Body of pancreas (tissue), 4 donors: ENCODE measurements around the gene CNTNAP5.

Experiments
- CTCF ChIP-seq, 7 experiments: fragments of 450-650 bp in 4 of 7; fragments of 200-600 bp in 3 of 7; sonication (generic) in 3 of 7; IDR thresholded peaks; one replicate each; pipeline ENCODE4 v1.5.1; 2016 to 2019; ENCODE audit warnings: antibody characterized with exemption in 7 of 7
- POLR2A ChIP-seq, 3 donors: fragments of 450-650 bp; IDR thresholded peaks; one replicate each; pipeline ENCODE4 v1.6.1; 2016; ENCODE audit warnings: antibody characterized with exemption in 3 of 3, mild to moderate bottlenecking in 2 of 3

- no peak for TF ChIP-seq CTCF (IDR thresholded peaks at IDR 0.05)
- TF ChIP-seq POLR2A (IDR thresholded peaks at IDR 0.05): no peak
Measured at GRCh38 chr2:124610141-124610540, 585.1 kb downstream of the CNTNAP5 start.
